Effector CD4-positive, alpha-beta T cell (primary cell): ENCODE data around the gene PNMA8C. TPM values are rescaled to one million over a fixed set of nuclear protein-coding genes. Genes with fewer than 3 reads are reported as not detected.

Experiments
- DNase-seq: peaks from one replicate; pipeline ENCODE4 v3.0.0-alpha.2; 2020
- total RNA-seq: gene quantifications from one replicate; lab custom pipeline; 2026; lab: John Stamatoyannopoulos, UW

PNMA8C gene
- not detected for total RNA-seq

GRCh38 chr19:46428239-46429135, at the start of gene PNMA8C:
Gene PNMA8C, minus strand, starts transcription at chr19:46428936. Its CDS starts 577 bp downstream, at chr19:46428359.
- DNase-seq: no peak

GRCh38 chr19:46475986-46476385, 47.2 kb upstream of the PNMA8C start:
- no peak for DNase-seq

GRCh38 chr19:46474211-46474610, 45.5 kb upstream of the PNMA8C start:
- no peak for DNase-seq

GRCh38 chr19:46472592-46472991, 43.9 kb upstream of the PNMA8C start:
- no peak for DNase-seq

GRCh38 chr19:46471811-46472543, 43.2 kb upstream of the PNMA8C start:
- DNase-seq: no peak

GRCh38 chr19:46471116-46471733, 42.5 kb upstream of the PNMA8C start, which contains the start of gene PNMA8A:
Gene PNMA8A, minus strand, starts transcription at chr19:46471563. Its CDS starts 528 bp downstream, at chr19:46471035.
- no peak for DNase-seq

GRCh38 chr19:46470376-46470775, 41.6 kb upstream of the PNMA8C start:
- no peak for DNase-seq

- no peak for DNase-seq
Measured at GRCh38 chr19:46469541-46470185, 40.9 kb upstream of the PNMA8C start.

- no peak for DNase-seq
Measured at GRCh38 chr19:46466536-46467196, 37.9 kb upstream of the PNMA8C start.

- DNase-seq: no peak
Measured at GRCh38 chr19:46463516-46463915, 34.8 kb upstream of the PNMA8C start.

GRCh38 chr19:46461537-46461936, 32.8 kb upstream of the PNMA8C start:
- DNase-seq: no peak

GRCh38 chr19:46460981-46461380, 32.2 kb upstream of the PNMA8C start:
- DNase-seq: no peak

GRCh38 chr19:46460055-46460454, 31.3 kb upstream of the PNMA8C start:
- DNase-seq: no peak

- no peak for DNase-seq
Measured at GRCh38 chr19:46456930-46457329, 28.2 kb upstream of the PNMA8C start.

GRCh38 chr19:46454244-46454643, 25.5 kb upstream of the PNMA8C start:
- no peak for DNase-seq

- no peak for DNase-seq
Measured at GRCh38 chr19:46453661-46454060, 24.9 kb upstream of the PNMA8C start.

GRCh38 chr19:46452186-46452585, 23.4 kb upstream of the PNMA8C start:
- no peak for DNase-seq

GRCh38 chr19:46451352-46451751, 22.6 kb upstream of the PNMA8C start:
- DNase-seq: no peak

- no peak for DNase-seq
Measured at GRCh38 chr19:46450737-46451136, 22.0 kb upstream of the PNMA8C start.

GRCh38 chr19:46449228-46449627, 20.5 kb upstream of the PNMA8C start:
- DNase-seq: no peak

- no peak for DNase-seq
Measured at GRCh38 chr19:46448601-46449000, 19.9 kb upstream of the PNMA8C start.

- DNase-seq: no peak
Measured at GRCh38 chr19:46447824-46448223, 19.1 kb upstream of the PNMA8C start.
